HepG2 (cell line): Measurements from ENCODE around the gene FYB1. TPM values are rescaled to one million over a fixed set of nuclear protein-coding genes. Genes with fewer than 3 reads are reported as not detected.

Source experiments
- ATAC-seq: fragments of 200-7000 bp; cut with Tn5 transposase; 3 replicates; pipeline ENCODE4 v1.9.1; 2020; ENCODE audit warnings: mild to moderate bottlenecking, moderate library complexity
- BruUV-seq: library from RNA; stranded (reverse); fragments of 400-500 nt; replicated peaks from 2 replicates; lab custom pipeline; 2021; lab: Mats Ljungman, UMichigan
- CTCF ChIA-PET: fragments of 300-600 bp; formaldehyde crosslinking; extraction: SDS; loops from one replicate; lab custom pipeline; 2021; ENCODE audit warnings: low total read pairs, inconsistent platforms, low intra/inter-chr PET ratio; lab: Yijun Ruan, JAX
- POLR2A ChIA-PET: fragments of 350-600 bp; sonication (Branson Sonifier 250); formaldehyde crosslinking; loops from one replicate; lab custom pipeline; 2020; ENCODE audit warnings: antibody characterized with exemption, inconsistent platforms; lab: Yijun Ruan, JAX
- DNase-seq: peaks from one replicate; pipeline ENCODE4 v3.0.0-alpha.2; 2015; ENCODE audit warnings: low spot score
- FAIRE-seq: peaks from 3 replicates; lab custom pipeline; 2011; peaks lifted over from hg19 to GRCh38; lab: Jason Lieb, UNC
- H2AFZ ChIP-seq: one replicate; pipeline ENCODE4 v1.6.1; 2011; ENCODE audit warnings: low read length, inconsistent platforms
- H3K27ac ChIP-seq: fragments of 300-600 bp; 3 replicates; pipeline ENCODE4 v1.8.0; 2011; ENCODE audit warnings: mixed run types, mild to moderate bottlenecking, mixed read lengths, low read length, inconsistent platforms; ENCODE audit not compliant: insufficient read depth; ENCODE audit errors: extremely low read length
- H3K27me3 ChIP-seq, 2 experiments: fragments of 200-600 bp in 1 of 2; 2 replicates in 1 of 2; 3 replicates in 1 of 2; pipeline versions ENCODE4 v1.6.0 to v1.8.0; 2011; ENCODE audit warnings: low read length in 2 of 2, mild to moderate bottlenecking in 2 of 2, moderate library complexity in 2 of 2, inconsistent platforms in 1 of 2; ENCODE audit not compliant: insufficient read depth in 2 of 2, control insufficient read depth in 1 of 2
- H3K36me3 ChIP-seq, 2 experiments: fragments of 200-600 bp in 1 of 2; replicated peaks in 1 of 2; 2 replicates in 1 of 2; 3 replicates in 1 of 2; pipeline versions ENCODE4 v1.5.1 to v1.8.0; 2011; ENCODE audit warnings: low read length in 2 of 2, inconsistent platforms in 1 of 2; ENCODE audit not compliant: insufficient read depth in 2 of 2, control insufficient read depth in 1 of 2
- H3K4me1 ChIP-seq: 2 replicates; pipeline ENCODE4 v1.5.1; 2012; ENCODE audit warnings: low read length, inconsistent platforms; ENCODE audit not compliant: insufficient read depth
- H3K4me2 ChIP-seq: 2 replicates; pipeline ENCODE4 v1.6.0; 2011; ENCODE audit warnings: low read depth, low read length, inconsistent platforms
- H3K4me3 ChIP-seq, 3 experiments: fragments of 200-600 bp in 1 of 3; sonication (generic), shearing (Covaris generic) in 1 of 3; replicated peaks in 1 of 3; 2 replicates each; pipeline ENCODE4 v1.5.1; 2011 to 2016; ENCODE audit warnings: low read length in 3 of 3, inconsistent platforms in 2 of 3, low read depth in 2 of 3, mild to moderate bottlenecking in 2 of 3, control low read depth in 1 of 3, mixed read lengths in 1 of 3; ENCODE audit not compliant: insufficient read depth in 1 of 3
- H3K79me2 ChIP-seq: one replicate; pipeline ENCODE4 v1.6.1; 2011; ENCODE audit warnings: low read length, inconsistent platforms; ENCODE audit not compliant: insufficient read depth
- H3K9ac ChIP-seq: 2 replicates; pipeline ENCODE4 v1.6.0; 2011; ENCODE audit warnings: mild to moderate bottlenecking, low read depth, low read length, inconsistent platforms; ENCODE audit not compliant: insufficient read depth
- H3K9me3 ChIP-seq: 2 replicates; pipeline ENCODE4 v1.5.1; 2012; ENCODE audit warnings: mild to moderate bottlenecking, low read length
- H4K20me1 ChIP-seq: 2 replicates; pipeline ENCODE4 v1.6.0; 2011; ENCODE audit warnings: inconsistent platforms, mild to moderate bottlenecking, low read length, moderate library complexity; ENCODE audit not compliant: insufficient read depth
- CAMTA2 ChIP-seq: sonication (generic); formaldehyde crosslinking; IDR thresholded peaks from 2 replicates; pipeline ENCODE4 v1.4.0; 2020; ENCODE audit warnings: mild to moderate bottlenecking, missing genetic modification reagents, borderline replicate concordance
- NR2C2 ChIP-seq: sonication (generic); formaldehyde crosslinking; IDR thresholded peaks from 2 replicates; pipeline ENCODE4 v1.4.0; 2020; ENCODE audit warnings: missing genetic modification reagents, mild to moderate bottlenecking, moderate library complexity, borderline replicate concordance
- PLRG1 ChIP-seq: fragments of 450-650 bp; conservative IDR thresholded peaks from 2 replicates; pipeline ENCODE4 v1.6.1; 2016
- SRSF9 ChIP-seq: fragments of 200-400 bp; formaldehyde crosslinking; IDR thresholded peaks from 2 replicates; pipeline ENCODE4 v1.6.1; 2018; ENCODE audit warnings: borderline replicate concordance, mild to moderate bottlenecking, low read depth, low read length; ENCODE audit not compliant: insufficient read depth, poor library complexity, severe bottlenecking
- ZNF792 ChIP-seq: IDR thresholded peaks from 2 replicates; pipeline ENCODE4 v1.6.1; 2016
- WGBS: methylation state at CpG from one replicate; pipeline ENCODE4 v1.1.6; 2017; ENCODE audit warnings: low lambda C conversion rate; 5-methylcytosine and 5-hydroxymethylcytosine counted together
- in situ Hi-C: cut with HindIII; loops from 2 replicates; pipeline ENCODE4 v1.10.0; 2017; ENCODE audit warnings: low pct_unique_long_range_greater_than_20kb; ENCODE audit not compliant: extremely low pct_ligation_motif_present
- intact Hi-C: fragments of 100-400 bp; cut with micrococcal nuclease; formaldehyde crosslinking; loops from one replicate; pipeline ENCODE4 v1.10.0; 2022; ENCODE audit not compliant: unreplicated experiment
- polyA plus RNA-seq, 8 experiments: library from polyadenylated mRNA; depleted of rRNA in 3 of 8; stranded (reverse) in 7 of 8; unstranded in 1 of 8; fragments of >200 nt; fragmentation: Illumina TruSeq in 4 of 8; extraction: Trizol in 4 of 8; gene quantifications; 2 replicates each; pipeline versions ENCODE4 v1.2.1 to v1.2.3, GENCODE V29; 2011 to 2016; ENCODE audit warnings: low read depth in 4 of 8, missing spikeins in 1 of 8, mixed read lengths in 1 of 8; ENCODE audit not compliant: insufficient read depth in 1 of 8
- total RNA-seq, 5 experiments: library from RNA; depleted of rRNA; stranded (reverse); fragments of >200 nt; fragmentation: Illumina TruSeq; extraction: Trizol; gene quantifications; 2 replicates each; pipeline ENCODE4 v1.2.3, GENCODE V29; 2016; ENCODE audit warnings: low read depth in 1 of 5
- TF ChIP-seq, protein P1 (sequence below), 2 experiments: fragments of 450-650 bp in 1 of 2; sonication (generic) in 1 of 2; formaldehyde crosslinking in 1 of 2; IDR thresholded peaks; 2 replicates each; pipeline versions ENCODE4 v1.6.1 to v1.8.0; 2016 to 2022; ENCODE audit warnings: antibody characterized with exemption in 1 of 2, mild to moderate bottlenecking in 1 of 2, missing genetic modification reagents in 1 of 2
- TF ChIP-seq, protein P2 (sequence below): sonication (generic); formaldehyde crosslinking; IDR thresholded peaks from 2 replicates; pipeline ENCODE4 v1.4.0; 2020; ENCODE audit warnings: missing genetic modification reagents, mild to moderate bottlenecking, borderline replicate concordance

FYB1 gene
- total and polyA plus RNA-seq, 2 of the 13 experiments (the other 11 are each of a cell fraction or from before 2014, with no cell fraction given): 0.03 TPM; not detected in 1

DNA sequence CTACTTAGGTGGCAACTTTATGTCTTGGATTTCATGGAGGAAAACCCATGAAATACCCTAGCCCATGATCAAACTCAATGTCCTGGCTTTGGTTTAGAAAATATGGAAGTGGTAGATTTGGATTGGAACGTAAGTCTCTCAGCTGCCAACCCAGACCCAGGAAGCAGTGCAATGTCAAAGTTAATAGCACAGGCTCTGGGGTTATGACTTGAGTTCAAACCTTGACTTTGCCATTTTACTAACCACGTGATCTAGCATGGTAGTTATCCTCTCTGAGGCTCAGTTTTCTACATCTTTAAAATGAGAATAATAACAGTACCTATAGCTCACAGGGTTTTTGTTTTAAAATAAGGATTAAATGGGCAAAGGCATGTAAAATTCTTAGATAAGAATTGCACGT is 13.8 kb downstream of the FYB1 start (continued):
- TF ChIP-seq, protein P1, sequence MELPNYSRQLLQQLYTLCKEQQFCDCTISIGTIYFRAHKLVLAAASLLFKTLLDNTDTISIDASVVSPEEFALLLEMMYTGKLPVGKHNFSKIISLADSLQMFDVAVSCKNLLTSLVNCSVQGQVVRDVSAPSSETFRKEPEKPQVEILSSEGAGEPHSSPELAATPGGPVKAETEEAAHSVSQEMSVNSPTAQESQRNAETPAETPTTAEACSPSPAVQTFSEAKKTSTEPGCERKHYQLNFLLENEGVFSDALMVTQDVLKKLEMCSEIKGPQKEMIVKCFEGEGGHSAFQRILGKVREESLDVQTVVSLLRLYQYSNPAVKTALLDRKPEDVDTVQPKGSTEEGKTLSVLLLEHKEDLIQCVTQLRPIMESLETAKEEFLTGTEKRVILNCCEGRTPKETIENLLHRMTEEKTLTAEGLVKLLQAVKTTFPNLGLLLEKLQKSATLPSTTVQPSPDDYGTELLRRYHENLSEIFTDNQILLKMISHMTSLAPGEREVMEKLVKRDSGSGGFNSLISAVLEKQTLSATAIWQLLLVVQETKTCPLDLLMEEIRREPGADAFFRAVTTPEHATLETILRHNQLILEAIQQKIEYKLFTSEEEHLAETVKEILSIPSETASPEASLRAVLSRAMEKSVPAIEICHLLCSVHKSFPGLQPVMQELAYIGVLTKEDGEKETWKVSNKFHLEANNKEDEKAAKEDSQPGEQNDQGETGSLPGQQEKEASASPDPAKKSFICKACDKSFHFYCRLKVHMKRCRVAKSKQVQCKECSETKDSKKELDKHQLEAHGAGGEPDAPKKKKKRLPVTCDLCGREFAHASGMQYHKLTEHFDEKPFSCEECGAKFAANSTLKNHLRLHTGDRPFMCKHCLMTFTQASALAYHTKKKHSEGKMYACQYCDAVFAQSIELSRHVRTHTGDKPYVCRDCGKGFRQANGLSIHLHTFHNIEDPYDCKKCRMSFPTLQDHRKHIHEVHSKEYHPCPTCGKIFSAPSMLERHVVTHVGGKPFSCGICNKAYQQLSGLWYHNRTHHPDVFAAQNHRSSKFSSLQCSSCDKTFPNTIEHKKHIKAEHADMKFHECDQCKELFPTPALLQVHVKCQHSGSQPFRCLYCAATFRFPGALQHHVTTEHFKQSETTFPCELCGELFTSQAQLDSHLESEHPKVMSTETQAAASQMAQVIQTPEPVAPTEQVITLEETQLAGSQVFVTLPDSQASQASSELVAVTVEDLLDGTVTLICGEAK (IDR thresholded peaks at IDR 0.05): no peak
- TF ChIP-seq, protein P1 (CRISPR knock-in tag; IDR thresholded peaks at IDR 0.05): no peak

DNA sequence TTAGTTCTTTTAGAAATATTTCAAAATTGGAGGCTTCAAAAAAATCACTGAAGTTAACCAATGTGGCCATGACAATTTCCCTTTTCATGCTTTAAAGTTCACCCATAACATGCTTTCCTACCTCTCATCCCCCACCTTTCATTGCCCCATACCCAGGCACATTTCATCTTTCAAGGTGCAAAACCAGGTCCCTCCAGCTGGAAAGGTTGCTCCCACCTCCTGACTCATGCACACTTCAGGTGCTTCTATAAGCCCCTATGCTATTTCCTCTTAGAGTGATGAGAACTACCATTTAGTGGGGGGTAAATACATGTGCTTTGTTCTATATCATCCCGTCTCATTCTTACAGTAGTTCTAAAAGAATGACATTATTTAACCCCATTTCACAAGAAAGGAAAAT is 15.4 kb downstream of the FYB1 start:
- ChIA-PET CTCF (no interaction called here), POLR2A (no interaction called here)
- 0% methylated on average over 1 of the region's 1 CpG for WGBS
- Histone ChIP-seq H3K4me1 (no peaks in the 10 kb centered on the region), H3K4me2 (no peak overlapping the region), H3K36me3 (no peaks in the 10 kb centered on the region), H2AFZ (no peak overlapping the region), H4K20me1 (no peaks in the 10 kb centered on the region), H3K27ac (no peak overlapping the region), H3K79me2 (no peaks in the 10 kb centered on the region), H3K9ac (no peak overlapping the region), H3K4me3 (no peak overlapping the region), H3K9me3 (no peaks in the 10 kb centered on the region), H3K27me3 (no peaks in the 10 kb centered on the region; a peak in 1 of 5 replicates)
- ATAC-seq (no peak), DNase-seq (no peak), FAIRE-seq (no peak)
- intact Hi-C loops: no loop called here
- in situ Hi-C loops: loop anchor here (25.0 kb wide), 1 partner anchor 358 kb away; no protein-coding TSS in a partner anchor
- no TSS peak for BruUV-seq
- TF ChIP-seq PLRG1 (no peak), NR2C2 (CRISPR knock-in tag) (no peak), CAMTA2 (no peak), SRSF9 (no peak), ZNF792 (CRISPR knock-in tag) (no peak)
- TF ChIP-seq, protein P2, sequence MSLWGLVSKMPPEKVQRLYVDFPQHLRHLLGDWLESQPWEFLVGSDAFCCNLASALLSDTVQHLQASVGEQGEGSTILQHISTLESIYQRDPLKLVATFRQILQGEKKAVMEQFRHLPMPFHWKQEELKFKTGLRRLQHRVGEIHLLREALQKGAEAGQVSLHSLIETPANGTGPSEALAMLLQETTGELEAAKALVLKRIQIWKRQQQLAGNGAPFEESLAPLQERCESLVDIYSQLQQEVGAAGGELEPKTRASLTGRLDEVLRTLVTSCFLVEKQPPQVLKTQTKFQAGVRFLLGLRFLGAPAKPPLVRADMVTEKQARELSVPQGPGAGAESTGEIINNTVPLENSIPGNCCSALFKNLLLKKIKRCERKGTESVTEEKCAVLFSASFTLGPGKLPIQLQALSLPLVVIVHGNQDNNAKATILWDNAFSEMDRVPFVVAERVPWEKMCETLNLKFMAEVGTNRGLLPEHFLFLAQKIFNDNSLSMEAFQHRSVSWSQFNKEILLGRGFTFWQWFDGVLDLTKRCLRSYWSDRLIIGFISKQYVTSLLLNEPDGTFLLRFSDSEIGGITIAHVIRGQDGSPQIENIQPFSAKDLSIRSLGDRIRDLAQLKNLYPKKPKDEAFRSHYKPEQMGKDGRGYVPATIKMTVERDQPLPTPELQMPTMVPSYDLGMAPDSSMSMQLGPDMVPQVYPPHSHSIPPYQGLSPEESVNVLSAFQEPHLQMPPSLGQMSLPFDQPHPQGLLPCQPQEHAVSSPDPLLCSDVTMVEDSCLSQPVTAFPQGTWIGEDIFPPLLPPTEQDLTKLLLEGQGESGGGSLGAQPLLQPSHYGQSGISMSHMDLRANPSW: no peak
